ENCODE results near the gene SYCP3. TPM values are rescaled to one million over a fixed set of nuclear protein-coding genes. Genes with fewer than 3 reads are reported as not detected.

Gene SYCP3
- total and polyA plus RNA-seq, 2 of the 13 experiments (the other 11 are each of a cell fraction or from before 2014, with no cell fraction given) = not detected

DNA sequence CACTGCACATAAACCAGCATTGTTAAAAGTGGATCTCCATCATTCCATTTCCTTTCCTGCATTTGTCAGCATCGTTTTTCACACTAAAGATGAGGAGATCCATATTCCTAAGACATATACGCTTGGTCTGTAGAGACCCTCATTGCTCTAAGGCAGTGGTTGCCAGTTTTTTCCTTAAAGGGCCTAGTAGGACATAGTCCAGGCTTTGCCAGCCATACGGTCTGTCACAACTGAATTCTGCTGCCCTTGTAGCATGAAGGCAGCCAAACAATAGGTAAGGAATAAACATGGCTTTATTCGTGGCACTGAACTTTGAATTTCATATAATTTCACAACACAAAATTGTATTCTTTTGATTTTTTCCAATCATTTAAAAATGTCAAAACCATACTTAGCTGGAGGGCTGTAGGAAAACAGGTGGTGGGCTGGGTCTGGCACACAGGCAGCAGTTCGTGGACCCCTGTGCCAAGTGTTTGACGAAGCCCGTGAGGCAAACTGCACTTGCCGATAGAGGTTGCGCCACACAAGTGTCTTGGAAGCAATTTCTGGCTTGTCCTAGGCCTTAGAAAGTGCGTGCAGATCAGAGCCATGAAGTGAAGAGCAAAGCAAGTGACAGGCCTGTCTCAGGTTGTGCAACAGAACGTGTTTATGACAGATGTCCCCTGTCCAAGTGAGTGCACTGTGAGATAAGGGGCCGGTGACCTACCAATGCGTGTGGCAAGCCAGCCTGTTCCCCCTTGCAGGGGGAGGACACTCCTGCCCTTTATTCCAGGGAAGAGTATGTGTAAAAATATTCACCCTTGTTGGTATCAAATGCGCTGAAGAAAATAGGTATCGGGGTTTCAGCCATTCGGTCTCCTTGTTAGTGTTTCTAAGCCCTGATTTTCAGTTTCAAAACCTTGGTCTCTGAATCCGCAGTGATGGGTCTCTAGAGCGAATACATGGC is 42.7 kb downstream of the SYCP3 start (continued):
- TF ChIP-seq, protein P1, sequence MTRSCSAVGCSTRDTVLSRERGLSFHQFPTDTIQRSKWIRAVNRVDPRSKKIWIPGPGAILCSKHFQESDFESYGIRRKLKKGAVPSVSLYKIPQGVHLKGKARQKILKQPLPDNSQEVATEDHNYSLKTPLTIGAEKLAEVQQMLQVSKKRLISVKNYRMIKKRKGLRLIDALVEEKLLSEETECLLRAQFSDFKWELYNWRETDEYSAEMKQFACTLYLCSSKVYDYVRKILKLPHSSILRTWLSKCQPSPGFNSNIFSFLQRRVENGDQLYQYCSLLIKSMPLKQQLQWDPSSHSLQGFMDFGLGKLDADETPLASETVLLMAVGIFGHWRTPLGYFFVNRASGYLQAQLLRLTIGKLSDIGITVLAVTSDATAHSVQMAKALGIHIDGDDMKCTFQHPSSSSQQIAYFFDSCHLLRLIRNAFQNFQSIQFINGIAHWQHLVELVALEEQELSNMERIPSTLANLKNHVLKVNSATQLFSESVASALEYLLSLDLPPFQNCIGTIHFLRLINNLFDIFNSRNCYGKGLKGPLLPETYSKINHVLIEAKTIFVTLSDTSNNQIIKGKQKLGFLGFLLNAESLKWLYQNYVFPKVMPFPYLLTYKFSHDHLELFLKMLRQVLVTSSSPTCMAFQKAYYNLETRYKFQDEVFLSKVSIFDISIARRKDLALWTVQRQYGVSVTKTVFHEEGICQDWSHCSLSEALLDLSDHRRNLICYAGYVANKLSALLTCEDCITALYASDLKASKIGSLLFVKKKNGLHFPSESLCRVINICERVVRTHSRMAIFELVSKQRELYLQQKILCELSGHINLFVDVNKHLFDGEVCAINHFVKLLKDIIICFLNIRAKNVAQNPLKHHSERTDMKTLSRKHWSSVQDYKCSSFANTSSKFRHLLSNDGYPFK (CRISPR knock-in tag; IDR thresholded peaks at IDR 0.05; ENCODE audit: borderline replicate concordance) = 0 out of 2 replicates have a peak, but pooled peaks have one; percentile 52
- no peak for TF ChIP-seq ZNF660 (CRISPR knock-in tag; IDR thresholded peaks at IDR 0.05; ENCODE audit: borderline replicate concordance, low read depth)
- TF ChIP-seq, protein P2, sequence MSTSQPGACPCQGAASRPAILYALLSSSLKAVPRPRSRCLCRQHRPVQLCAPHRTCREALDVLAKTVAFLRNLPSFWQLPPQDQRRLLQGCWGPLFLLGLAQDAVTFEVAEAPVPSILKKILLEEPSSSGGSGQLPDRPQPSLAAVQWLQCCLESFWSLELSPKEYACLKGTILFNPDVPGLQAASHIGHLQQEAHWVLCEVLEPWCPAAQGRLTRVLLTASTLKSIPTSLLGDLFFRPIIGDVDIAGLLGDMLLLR (CRISPR knock-in tag; IDR thresholded peaks at IDR 0.05) = no peak; the same call in 1 of the 2 replicates
- TF ChIP-seq ZNF260 (CRISPR knock-in tag; IDR thresholded peaks at IDR 0.05; ENCODE audit: borderline replicate concordance, low read depth) = no peak
- TF ChIP-seq BHLHE40 (IDR thresholded peaks at IDR 0.05; ENCODE audit: low read length) = peak; percentile 78
- TF ChIP-seq ZNF737 (CRISPR knock-in tag; IDR thresholded peaks at IDR 0.05; ENCODE audit: borderline replicate concordance) = no peak
- TF ChIP-seq, protein P3, sequence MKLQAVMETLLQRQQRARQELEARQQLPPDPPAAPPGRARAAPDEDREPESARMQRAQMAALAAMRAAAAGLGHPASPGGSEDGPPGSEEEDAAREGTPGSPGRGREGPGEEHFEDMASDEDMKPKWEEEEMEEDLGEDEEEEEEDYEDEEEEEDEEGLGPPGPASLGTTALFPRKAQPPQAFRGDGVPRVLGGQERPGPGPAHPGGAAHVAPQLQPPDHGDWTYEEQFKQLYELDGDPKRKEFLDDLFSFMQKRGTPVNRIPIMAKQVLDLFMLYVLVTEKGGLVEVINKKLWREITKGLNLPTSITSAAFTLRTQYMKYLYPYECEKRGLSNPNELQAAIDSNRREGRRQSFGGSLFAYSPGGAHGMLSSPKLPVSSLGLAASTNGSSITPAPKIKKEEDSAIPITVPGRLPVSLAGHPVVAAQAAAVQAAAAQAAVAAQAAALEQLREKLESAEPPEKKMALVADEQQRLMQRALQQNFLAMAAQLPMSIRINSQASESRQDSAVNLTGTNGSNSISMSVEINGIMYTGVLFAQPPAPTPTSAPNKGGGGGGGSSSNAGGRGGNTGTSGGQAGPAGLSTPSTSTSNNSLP (IDR thresholded peaks at IDR 0.05; ENCODE audit: low read depth, low read length) = no peak
- peak; percentile 76 for TF ChIP-seq MTA1 (CRISPR knock-in tag; IDR thresholded peaks at IDR 0.05; ENCODE audit: borderline replicate concordance)
- TF ChIP-seq SMAD9 (CRISPR knock-in tag; IDR thresholded peaks at IDR 0.05) = no peak
- TF ChIP-seq, protein P4, sequence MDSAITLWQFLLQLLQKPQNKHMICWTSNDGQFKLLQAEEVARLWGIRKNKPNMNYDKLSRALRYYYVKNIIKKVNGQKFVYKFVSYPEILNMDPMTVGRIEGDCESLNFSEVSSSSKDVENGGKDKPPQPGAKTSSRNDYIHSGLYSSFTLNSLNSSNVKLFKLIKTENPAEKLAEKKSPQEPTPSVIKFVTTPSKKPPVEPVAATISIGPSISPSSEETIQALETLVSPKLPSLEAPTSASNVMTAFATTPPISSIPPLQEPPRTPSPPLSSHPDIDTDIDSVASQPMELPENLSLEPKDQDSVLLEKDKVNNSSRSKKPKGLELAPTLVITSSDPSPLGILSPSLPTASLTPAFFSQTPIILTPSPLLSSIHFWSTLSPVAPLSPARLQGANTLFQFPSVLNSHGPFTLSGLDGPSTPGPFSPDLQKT (CRISPR knock-in tag; IDR thresholded peaks at IDR 0.05; ENCODE audit: borderline replicate concordance) = no peak
- TF ChIP-seq MTF1 (CRISPR knock-in tag; IDR thresholded peaks at IDR 0.05) = no peak
- no peak for TF ChIP-seq NR3C1 (CRISPR knock-in tag; IDR thresholded peaks at IDR 0.05)
- no peak for TF ChIP-seq ATF7 (IDR thresholded peaks at IDR 0.05)
- TF ChIP-seq ATF7 (CRISPR knock-in tag; IDR thresholded peaks at IDR 0.05) = no peak
- TF ChIP-seq STAT5B (CRISPR knock-in tag; IDR thresholded peaks at IDR 0.05) = no peak
- no peak for TF ChIP-seq NFIB (CRISPR knock-in tag; IDR thresholded peaks at IDR 0.05; ENCODE audit: borderline replicate concordance)
- TF ChIP-seq, protein P5, sequence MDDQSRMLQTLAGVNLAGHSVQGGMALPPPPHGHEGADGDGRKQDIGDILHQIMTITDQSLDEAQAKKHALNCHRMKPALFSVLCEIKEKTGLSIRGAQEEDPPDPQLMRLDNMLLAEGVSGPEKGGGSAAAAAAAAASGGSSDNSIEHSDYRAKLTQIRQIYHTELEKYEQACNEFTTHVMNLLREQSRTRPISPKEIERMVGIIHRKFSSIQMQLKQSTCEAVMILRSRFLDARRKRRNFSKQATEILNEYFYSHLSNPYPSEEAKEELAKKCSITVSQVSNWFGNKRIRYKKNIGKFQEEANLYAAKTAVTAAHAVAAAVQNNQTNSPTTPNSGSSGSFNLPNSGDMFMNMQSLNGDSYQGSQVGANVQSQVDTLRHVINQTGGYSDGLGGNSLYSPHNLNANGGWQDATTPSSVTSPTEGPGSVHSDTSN (CRISPR knock-in tag; IDR thresholded peaks at IDR 0.05; ENCODE audit: borderline replicate concordance) = no peak
- no peak for TF ChIP-seq WIZ (CRISPR knock-in tag; IDR thresholded peaks at IDR 0.05)
- TF ChIP-seq KLF11 (CRISPR knock-in tag; IDR thresholded peaks at IDR 0.05) = no peak
- TF ChIP-seq YEATS2 (CRISPR knock-in tag; IDR thresholded peaks at IDR 0.05; ENCODE audit: borderline replicate concordance) = peak; percentile 48; the same call in 1 of the 2 replicates
